WTC11 (cell line): Measurements from ENCODE around the gene ZNF565. TPM values are rescaled to one million over a fixed set of nuclear protein-coding genes. Genes with fewer than 3 reads are reported as not detected.

Experiments
- ATAC-seq: fragments of 200-7000 bp; cut with Tn5 transposase; 2 replicates; pipeline ENCODE4 v1.10.0; 2021; ENCODE audit warnings: mild to moderate bottlenecking, moderate library complexity
- CTCF ChIA-PET: fragments of 300-600 bp; sonication (Branson Sonifier 250); formaldehyde crosslinking; loops from one replicate; lab custom pipeline; 2021; ENCODE audit warnings: antibody characterized with exemption; lab: Charles Lee
- POLR2A ChIA-PET: fragments of 350-600 bp; sonication (Branson Sonifier 250); formaldehyde crosslinking; loops from one replicate; lab custom pipeline; 2021; ENCODE audit warnings: antibody characterized with exemption; lab: Charles Lee
- DNase-seq: peaks from one replicate; pipeline ENCODE4 v3.0.0; 2021; ENCODE audit warnings: low spot score
- H3K27ac Mint-ChIP-seq: 2 replicates; pipeline ENCODE4 v1.8.0; 2021; ENCODE audit warnings: mixed read lengths
- H3K27me3 Mint-ChIP-seq: 2 replicates; pipeline ENCODE4 v1.8.0; 2021; ENCODE audit warnings: low read depth, mild to moderate bottlenecking, moderate library complexity, mixed read lengths
- H3K36me3 Mint-ChIP-seq: 2 replicates; pipeline ENCODE4 v1.8.0; 2021; ENCODE audit warnings: mixed read lengths
- H3K4me1 Mint-ChIP-seq: 2 replicates; pipeline ENCODE4 v1.8.0; 2022; ENCODE audit warnings: mixed read lengths
- H3K4me3 Mint-ChIP-seq: 2 replicates; pipeline ENCODE4 v1.8.0; 2021; ENCODE audit warnings: mild to moderate bottlenecking, moderate library complexity, mixed read lengths
- H3K9me3 Mint-ChIP-seq: 2 replicates; pipeline ENCODE4 v1.8.0; 2021; ENCODE audit warnings: mixed read lengths
- ATF1 ChIP-seq: sonication (generic); formaldehyde crosslinking; IDR thresholded peaks from 2 replicates; pipeline ENCODE4 v1.8.1; 2023; ENCODE audit warnings: mild to moderate bottlenecking, moderate library complexity, missing genetic modification reagents
- EMX1 ChIP-seq: fragments of 250-450 bp; sonication (Bioruptor Pico); IDR thresholded peaks from 2 replicates; pipeline ENCODE4 v1.8.0; 2021; ENCODE audit warnings: mild to moderate bottlenecking
- MYBL2 ChIP-seq: sonication (generic); formaldehyde crosslinking; IDR thresholded peaks from 2 replicates; pipeline ENCODE4 v1.8.1; 2023; ENCODE audit warnings: mild to moderate bottlenecking, moderate library complexity, missing genetic modification reagents
- OVOL2 ChIP-seq: fragments of 250-450 bp; sonication (Bioruptor Pico); IDR thresholded peaks from 2 replicates; pipeline ENCODE4 v1.9.0; 2021; ENCODE audit warnings: mild to moderate bottlenecking, borderline replicate concordance
- PRRX2 ChIP-seq: fragments of 250-450 bp; sonication (Bioruptor Pico); IDR thresholded peaks from 2 replicates; pipeline ENCODE4 v1.8.0; 2021; ENCODE audit warnings: mild to moderate bottlenecking
- SP1 ChIP-seq: sonication (generic); formaldehyde crosslinking; conservative IDR thresholded peaks from 2 replicates; pipeline ENCODE4 v1.8.1; 2022; ENCODE audit warnings: missing genetic modification reagents
- TEAD1 ChIP-seq: sonication (generic); formaldehyde crosslinking; IDR thresholded peaks from 2 replicates; pipeline ENCODE4 v1.8.0; 2022; ENCODE audit warnings: mild to moderate bottlenecking, missing genetic modification reagents
- TEAD4 ChIP-seq: sonication (generic); formaldehyde crosslinking; IDR thresholded peaks from 2 replicates; pipeline ENCODE4 v1.8.0; 2022; ENCODE audit warnings: mild to moderate bottlenecking, missing genetic modification reagents
- ZNF121 ChIP-seq: sonication (generic); formaldehyde crosslinking; IDR thresholded peaks from 2 replicates; pipeline ENCODE4 v1.8.0; 2023; ENCODE audit warnings: missing genetic modification reagents
- ZNF232 ChIP-seq: sonication (generic); formaldehyde crosslinking; IDR thresholded peaks from 2 replicates; pipeline ENCODE4 v1.8.0; 2022; ENCODE audit warnings: mild to moderate bottlenecking, missing genetic modification reagents
- ZNF671 ChIP-seq: fragments of 250-450 bp; sonication (Bioruptor Pico); IDR thresholded peaks from 2 replicates; pipeline ENCODE4 v1.8.0; 2021; ENCODE audit warnings: mild to moderate bottlenecking
- total RNA-seq: library from RNA; stranded (reverse); gene quantifications from 3 replicates; pipeline ENCODE4 v1.2.3, GENCODE V29; 2021
- TF ChIP-seq, protein P1 (sequence below): sonication (generic); formaldehyde crosslinking; IDR thresholded peaks from 2 replicates; pipeline ENCODE4 v1.8.1; 2023; ENCODE audit warnings: mild to moderate bottlenecking, missing genetic modification reagents, borderline replicate concordance
- TF ChIP-seq, protein P2 (sequence below): fragments of 250-450 bp; sonication (Bioruptor Pico); conservative IDR thresholded peaks from 2 replicates; pipeline ENCODE4 v1.9.0; 2021; ENCODE audit warnings: mild to moderate bottlenecking
- TF ChIP-seq, protein P3 (sequence below): sonication (generic); formaldehyde crosslinking; IDR thresholded peaks from 2 replicates; pipeline ENCODE4 v1.8.1; 2022; ENCODE audit warnings: missing genetic modification reagents, borderline replicate concordance
- TF ChIP-seq, protein P4 (sequence below): sonication (generic); formaldehyde crosslinking; conservative IDR thresholded peaks from 2 replicates; pipeline ENCODE4 v1.8.1; 2023; ENCODE audit warnings: mild to moderate bottlenecking, low read depth, missing genetic modification reagents, moderate library complexity
- TF ChIP-seq, protein P5 (sequence below): sonication (generic); formaldehyde crosslinking; IDR thresholded peaks from 2 replicates; pipeline ENCODE4 v1.8.0; 2022; ENCODE audit warnings: mild to moderate bottlenecking, missing genetic modification reagents
- TF ChIP-seq, protein P6 (sequence below): fragments of 250-450 bp; sonication (Bioruptor Pico); IDR thresholded peaks from 2 replicates; pipeline ENCODE4 v1.9.0; 2021; ENCODE audit warnings: mild to moderate bottlenecking
- TF ChIP-seq, protein P7 (sequence below): sonication (generic); formaldehyde crosslinking; IDR thresholded peaks from 2 replicates; pipeline ENCODE4 v1.8.1; 2023; ENCODE audit warnings: mild to moderate bottlenecking, missing genetic modification reagents, moderate library complexity
- TF ChIP-seq, protein P8 (sequence below): sonication (generic); formaldehyde crosslinking; IDR thresholded peaks from 2 replicates; pipeline ENCODE4 v1.8.0; 2023; ENCODE audit warnings: mild to moderate bottlenecking, missing genetic modification reagents
- TF ChIP-seq, protein P9 (sequence below): sonication (generic); formaldehyde crosslinking; IDR thresholded peaks from 2 replicates; pipeline ENCODE4 v1.8.0; 2022; ENCODE audit warnings: mild to moderate bottlenecking, missing genetic modification reagents

Gene ZNF565
- total RNA-seq, 1 experiment from 2014 or later, result 3.0 TPM

DNA sequence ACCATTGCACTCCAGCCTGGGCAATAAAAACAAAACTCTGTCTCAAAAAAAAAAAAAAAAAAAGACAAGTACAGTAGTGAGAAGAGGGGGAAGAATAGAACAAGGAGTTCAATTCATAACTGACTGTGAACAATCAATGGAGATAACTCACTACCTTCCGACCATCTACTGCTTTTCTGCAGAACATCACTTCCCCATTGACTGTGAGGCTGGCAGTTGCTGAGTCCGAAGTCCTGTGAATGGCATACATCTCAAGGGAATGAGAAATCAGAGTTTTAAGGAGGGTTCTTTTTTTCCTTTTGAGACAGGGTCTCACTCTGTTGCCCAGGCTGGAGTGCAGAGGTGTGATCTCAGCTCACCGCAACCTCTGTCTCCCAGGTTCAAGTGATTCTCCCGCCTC is 11.2 kb downstream of the ZNF565 start:
- Mint-ChIP-seq H3K36me3 (no peaks in the 10 kb centered on the region), H3K4me1 (no peaks in the 10 kb centered on the region)
- CTCF ChIA-PET, result interaction anchor here (0.6 to 1.0 kb wide), 3 partner anchors 12 to 968 kb away, joined by 3 to 4 read pairs (median 3); no protein-coding TSS in a partner anchor

DNA sequence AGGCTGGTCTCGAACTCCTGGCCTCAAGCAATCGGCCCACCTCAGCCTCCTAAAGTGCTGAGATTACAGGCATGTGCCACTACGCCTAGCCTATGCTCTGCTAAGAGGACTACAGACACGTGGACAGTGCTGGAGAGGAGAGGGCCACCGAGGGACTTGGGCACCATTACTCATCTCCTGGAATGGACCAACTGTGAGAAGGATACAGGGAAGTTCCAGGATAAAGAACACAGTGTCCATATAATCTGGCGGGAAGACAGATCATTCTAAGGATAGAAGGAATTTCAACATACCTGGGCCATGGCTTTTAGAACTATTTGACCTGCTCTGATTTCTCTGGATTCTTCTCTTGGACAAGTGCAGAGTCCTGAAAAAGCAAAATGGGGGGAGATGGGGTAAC is 12.8 kb downstream of the ZNF565 start:
- POLR2A ChIA-PET, result no interaction called here
- CTCF ChIA-PET, result no interaction called here
- TF ChIP-seq, protein P1, sequence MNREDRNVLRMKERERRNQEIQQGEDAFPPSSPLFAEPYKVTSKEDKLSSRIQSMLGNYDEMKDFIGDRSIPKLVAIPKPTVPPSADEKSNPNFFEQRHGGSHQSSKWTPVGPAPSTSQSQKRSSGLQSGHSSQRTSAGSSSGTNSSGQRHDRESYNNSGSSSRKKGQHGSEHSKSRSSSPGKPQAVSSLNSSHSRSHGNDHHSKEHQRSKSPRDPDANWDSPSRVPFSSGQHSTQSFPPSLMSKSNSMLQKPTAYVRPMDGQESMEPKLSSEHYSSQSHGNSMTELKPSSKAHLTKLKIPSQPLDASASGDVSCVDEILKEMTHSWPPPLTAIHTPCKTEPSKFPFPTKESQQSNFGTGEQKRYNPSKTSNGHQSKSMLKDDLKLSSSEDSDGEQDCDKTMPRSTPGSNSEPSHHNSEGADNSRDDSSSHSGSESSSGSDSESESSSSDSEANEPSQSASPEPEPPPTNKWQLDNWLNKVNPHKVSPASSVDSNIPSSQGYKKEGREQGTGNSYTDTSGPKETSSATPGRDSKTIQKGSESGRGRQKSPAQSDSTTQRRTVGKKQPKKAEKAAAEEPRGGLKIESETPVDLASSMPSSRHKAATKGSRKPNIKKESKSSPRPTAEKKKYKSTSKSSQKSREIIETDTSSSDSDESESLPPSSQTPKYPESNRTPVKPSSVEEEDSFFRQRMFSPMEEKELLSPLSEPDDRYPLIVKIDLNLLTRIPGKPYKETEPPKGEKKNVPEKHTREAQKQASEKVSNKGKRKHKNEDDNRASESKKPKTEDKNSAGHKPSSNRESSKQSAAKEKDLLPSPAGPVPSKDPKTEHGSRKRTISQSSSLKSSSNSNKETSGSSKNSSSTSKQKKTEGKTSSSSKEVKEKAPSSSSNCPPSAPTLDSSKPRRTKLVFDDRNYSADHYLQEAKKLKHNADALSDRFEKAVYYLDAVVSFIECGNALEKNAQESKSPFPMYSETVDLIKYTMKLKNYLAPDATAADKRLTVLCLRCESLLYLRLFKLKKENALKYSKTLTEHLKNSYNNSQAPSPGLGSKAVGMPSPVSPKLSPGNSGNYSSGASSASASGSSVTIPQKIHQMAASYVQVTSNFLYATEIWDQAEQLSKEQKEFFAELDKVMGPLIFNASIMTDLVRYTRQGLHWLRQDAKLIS (CRISPR knock-in tag), result no peak
- TF ChIP-seq, protein P2, sequence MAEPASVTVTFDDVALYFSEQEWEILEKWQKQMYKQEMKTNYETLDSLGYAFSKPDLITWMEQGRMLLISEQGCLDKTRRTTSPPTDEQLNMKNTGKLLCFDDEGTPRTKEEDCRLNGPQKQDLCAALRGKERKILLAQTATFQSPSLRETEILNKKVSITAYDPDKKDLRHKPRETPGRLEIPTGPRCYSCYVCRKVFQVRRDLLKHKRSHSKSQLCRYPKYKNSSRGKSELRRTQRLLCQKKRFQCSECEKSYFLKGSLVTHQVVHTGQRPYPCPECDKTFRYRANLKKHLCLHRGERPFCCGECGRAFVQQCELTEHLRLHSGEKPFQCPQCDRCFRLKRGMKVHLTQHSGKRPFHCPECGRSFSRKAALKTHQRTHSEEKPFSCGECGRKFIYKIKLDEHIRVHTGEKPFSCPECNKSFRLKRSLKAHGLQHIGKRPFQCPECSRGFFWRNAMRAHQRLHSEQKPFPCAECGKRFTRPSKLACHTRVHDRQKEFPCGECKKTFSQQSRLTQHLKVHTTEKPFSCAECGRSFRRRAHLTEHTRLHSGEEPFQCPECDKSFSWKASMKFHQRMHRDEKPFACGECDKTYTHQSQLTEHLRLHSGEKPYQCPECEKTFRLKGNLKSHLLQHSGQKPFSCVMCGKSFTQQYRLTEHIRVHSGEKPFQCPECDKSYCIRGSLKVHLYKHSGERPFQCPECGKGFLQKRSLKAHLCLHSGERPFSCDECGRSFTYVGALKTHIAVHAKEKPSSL (CRISPR knock-in tag), result no peak
- TF ChIP-seq, protein P3, sequence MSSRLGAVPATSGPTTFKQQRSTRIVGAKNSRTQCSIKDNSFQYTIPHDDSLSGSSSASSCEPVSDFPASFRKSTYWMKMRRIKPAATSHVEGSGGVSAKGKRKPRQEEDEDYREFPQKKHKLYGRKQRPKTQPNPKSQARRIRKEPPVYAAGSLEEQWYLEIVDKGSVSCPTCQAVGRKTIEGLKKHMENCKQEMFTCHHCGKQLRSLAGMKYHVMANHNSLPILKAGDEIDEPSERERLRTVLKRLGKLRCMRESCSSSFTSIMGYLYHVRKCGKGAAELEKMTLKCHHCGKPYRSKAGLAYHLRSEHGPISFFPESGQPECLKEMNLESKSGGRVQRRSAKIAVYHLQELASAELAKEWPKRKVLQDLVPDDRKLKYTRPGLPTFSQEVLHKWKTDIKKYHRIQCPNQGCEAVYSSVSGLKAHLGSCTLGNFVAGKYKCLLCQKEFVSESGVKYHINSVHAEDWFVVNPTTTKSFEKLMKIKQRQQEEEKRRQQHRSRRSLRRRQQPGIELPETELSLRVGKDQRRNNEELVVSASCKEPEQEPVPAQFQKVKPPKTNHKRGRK (CRISPR knock-in tag), result no peak

More for the DNA sequence above, 11.2 kb downstream of the ZNF565 start:
- Mint-ChIP-seq H3K9me3 (no peaks in the 10 kb centered on the region), H3K27ac (no peak overlapping the region), H3K27me3 (no peaks in the 10 kb centered on the region), H3K4me3 (no peak overlapping the region)
- TF ChIP-seq, protein P4, sequence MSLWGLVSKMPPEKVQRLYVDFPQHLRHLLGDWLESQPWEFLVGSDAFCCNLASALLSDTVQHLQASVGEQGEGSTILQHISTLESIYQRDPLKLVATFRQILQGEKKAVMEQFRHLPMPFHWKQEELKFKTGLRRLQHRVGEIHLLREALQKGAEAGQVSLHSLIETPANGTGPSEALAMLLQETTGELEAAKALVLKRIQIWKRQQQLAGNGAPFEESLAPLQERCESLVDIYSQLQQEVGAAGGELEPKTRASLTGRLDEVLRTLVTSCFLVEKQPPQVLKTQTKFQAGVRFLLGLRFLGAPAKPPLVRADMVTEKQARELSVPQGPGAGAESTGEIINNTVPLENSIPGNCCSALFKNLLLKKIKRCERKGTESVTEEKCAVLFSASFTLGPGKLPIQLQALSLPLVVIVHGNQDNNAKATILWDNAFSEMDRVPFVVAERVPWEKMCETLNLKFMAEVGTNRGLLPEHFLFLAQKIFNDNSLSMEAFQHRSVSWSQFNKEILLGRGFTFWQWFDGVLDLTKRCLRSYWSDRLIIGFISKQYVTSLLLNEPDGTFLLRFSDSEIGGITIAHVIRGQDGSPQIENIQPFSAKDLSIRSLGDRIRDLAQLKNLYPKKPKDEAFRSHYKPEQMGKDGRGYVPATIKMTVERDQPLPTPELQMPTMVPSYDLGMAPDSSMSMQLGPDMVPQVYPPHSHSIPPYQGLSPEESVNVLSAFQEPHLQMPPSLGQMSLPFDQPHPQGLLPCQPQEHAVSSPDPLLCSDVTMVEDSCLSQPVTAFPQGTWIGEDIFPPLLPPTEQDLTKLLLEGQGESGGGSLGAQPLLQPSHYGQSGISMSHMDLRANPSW, result no peak
- TF ChIP-seq PRRX2, result no peak
- no peak for TF ChIP-seq TEAD1 (CRISPR knock-in tag)
- TF ChIP-seq, protein P5, sequence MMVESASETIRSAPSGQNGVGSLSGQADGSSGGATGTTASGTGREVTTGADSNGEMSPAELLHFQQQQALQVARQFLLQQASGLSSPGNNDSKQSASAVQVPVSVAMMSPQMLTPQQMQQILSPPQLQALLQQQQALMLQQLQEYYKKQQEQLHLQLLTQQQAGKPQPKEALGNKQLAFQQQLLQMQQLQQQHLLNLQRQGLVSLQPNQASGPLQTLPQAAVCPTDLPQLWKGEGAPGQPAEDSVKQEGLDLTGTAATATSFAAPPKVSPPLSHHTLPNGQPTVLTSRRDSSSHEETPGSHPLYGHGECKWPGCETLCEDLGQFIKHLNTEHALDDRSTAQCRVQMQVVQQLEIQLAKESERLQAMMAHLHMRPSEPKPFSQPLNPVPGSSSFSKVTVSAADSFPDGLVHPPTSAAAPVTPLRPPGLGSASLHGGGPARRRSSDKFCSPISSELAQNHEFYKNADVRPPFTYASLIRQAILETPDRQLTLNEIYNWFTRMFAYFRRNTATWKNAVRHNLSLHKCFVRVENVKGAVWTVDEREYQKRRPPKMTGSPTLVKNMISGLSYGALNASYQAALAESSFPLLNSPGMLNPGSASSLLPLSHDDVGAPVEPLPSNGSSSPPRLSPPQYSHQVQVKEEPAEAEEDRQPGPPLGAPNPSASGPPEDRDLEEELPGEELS, result no peak
- TF ChIP-seq EMX1 (CRISPR knock-in tag), result no peak
- TF ChIP-seq, protein P6, sequence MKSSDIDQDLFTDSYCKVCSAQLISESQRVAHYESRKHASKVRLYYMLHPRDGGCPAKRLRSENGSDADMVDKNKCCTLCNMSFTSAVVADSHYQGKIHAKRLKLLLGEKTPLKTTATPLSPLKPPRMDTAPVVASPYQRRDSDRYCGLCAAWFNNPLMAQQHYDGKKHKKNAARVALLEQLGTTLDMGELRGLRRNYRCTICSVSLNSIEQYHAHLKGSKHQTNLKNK, result no peak
- TF ChIP-seq OVOL2 (CRISPR knock-in tag), result no peak
- TF ChIP-seq ZNF232, result no peak
- TF ChIP-seq, protein P7, sequence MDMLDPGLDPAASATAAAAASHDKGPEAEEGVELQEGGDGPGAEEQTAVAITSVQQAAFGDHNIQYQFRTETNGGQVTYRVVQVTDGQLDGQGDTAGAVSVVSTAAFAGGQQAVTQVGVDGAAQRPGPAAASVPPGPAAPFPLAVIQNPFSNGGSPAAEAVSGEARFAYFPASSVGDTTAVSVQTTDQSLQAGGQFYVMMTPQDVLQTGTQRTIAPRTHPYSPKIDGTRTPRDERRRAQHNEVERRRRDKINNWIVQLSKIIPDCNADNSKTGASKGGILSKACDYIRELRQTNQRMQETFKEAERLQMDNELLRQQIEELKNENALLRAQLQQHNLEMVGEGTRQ (CRISPR knock-in tag), result no peak
- TF ChIP-seq SP1, result no peak
- TF ChIP-seq ZNF121 (CRISPR knock-in tag), result no peak
- TF ChIP-seq, protein P8, sequence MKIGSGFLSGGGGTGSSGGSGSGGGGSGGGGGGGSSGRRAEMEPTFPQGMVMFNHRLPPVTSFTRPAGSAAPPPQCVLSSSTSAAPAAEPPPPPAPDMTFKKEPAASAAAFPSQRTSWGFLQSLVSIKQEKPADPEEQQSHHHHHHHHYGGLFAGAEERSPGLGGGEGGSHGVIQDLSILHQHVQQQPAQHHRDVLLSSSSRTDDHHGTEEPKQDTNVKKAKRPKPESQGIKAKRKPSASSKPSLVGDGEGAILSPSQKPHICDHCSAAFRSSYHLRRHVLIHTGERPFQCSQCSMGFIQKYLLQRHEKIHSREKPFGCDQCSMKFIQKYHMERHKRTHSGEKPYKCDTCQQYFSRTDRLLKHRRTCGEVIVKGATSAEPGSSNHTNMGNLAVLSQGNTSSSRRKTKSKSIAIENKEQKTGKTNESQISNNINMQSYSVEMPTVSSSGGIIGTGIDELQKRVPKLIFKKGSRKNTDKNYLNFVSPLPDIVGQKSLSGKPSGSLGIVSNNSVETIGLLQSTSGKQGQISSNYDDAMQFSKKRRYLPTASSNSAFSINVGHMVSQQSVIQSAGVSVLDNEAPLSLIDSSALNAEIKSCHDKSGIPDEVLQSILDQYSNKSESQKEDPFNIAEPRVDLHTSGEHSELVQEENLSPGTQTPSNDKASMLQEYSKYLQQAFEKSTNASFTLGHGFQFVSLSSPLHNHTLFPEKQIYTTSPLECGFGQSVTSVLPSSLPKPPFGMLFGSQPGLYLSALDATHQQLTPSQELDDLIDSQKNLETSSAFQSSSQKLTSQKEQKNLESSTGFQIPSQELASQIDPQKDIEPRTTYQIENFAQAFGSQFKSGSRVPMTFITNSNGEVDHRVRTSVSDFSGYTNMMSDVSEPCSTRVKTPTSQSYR (CRISPR knock-in tag), result no peak
- TF ChIP-seq, protein P9, sequence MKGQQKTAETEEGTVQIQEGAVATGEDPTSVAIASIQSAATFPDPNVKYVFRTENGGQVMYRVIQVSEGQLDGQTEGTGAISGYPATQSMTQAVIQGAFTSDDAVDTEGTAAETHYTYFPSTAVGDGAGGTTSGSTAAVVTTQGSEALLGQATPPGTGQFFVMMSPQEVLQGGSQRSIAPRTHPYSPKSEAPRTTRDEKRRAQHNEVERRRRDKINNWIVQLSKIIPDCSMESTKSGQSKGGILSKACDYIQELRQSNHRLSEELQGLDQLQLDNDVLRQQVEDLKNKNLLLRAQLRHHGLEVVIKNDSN, result no peak
- no peak for TF ChIP-seq MYBL2
- no peak for TF ChIP-seq ATF1 (CRISPR knock-in tag)
- no peak for TF ChIP-seq TEAD4 (CRISPR knock-in tag)
- TF ChIP-seq ZNF671 (CRISPR knock-in tag), result no peak
- ATAC-seq, result no peak
- no peak for DNase-seq
- POLR2A ChIA-PET, result interaction anchor here (0.6 kb wide), 1 partner anchor 465 kb away, joined by 3 read pairs; no protein-coding TSS in a partner anchor

More for the DNA sequence above, 12.8 kb downstream of the ZNF565 start:
- H3K27me3 Mint-ChIP-seq, result no peaks in the 10 kb centered on the region
- no peaks in the 10 kb centered on the region for H3K4me1 Mint-ChIP-seq
- no peaks in the 10 kb centered on the region for H3K9me3 Mint-ChIP-seq
- DNase-seq (no peak), ATAC-seq (no peak)
- no peak overlapping the region for H3K4me3 Mint-ChIP-seq
- H3K27ac Mint-ChIP-seq, result no peak overlapping the region
- no peaks in the 10 kb centered on the region for H3K36me3 Mint-ChIP-seq
